NT2/D1 (cell line): Measurements from ENCODE around the gene DCDC2.

Experiments used
- YY1 ChIP-seq: IDR thresholded peaks from 2 replicates; pipeline ENCODE4 v1.6.1; 2011; ENCODE audit not compliant: insufficient read length, insufficient read depth
- ZNF274 ChIP-seq: IDR thresholded peaks from 2 replicates; pipeline ENCODE4 v1.6.1; 2011; ENCODE audit warnings: mild to moderate bottlenecking, low read depth, low read length

DNA sequence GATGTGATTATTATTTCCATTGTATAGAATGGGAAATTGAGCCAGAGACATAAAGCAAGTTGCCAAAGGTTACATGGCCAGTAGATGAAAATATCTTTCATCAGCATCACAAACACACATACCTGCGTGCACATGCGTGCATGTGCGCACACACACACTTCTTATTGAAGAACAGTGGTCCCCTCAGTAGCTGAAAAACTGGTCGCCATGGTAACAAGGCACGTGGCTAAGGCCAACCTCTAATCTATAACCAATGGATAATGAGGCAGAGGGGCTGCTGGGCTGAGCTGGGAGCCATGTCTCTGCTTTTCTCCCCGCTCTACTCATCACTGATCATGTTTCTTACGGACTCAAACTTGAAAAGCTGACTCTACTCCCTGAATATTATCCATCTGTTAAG, 171.5 kb downstream of the DCDC2 start:
- no peak for TF ChIP-seq ZNF274
- TF ChIP-seq YY1: no peak
